Aorta (tissue), 5 donors: ENCODE measurements around the gene PTPRH. TPM values are rescaled to one million over a fixed set of nuclear protein-coding genes. Genes with fewer than 3 reads are reported as not detected.

Experiments used
- ATAC-seq: fragments of 200-7000 bp; cut with Tn5 transposase; one replicate; pipeline ENCODE4 v1.9.1; 2022; ENCODE audit warnings: moderate library complexity; ENCODE audit not compliant: low FRiP score
- DNase-seq, 2 donors: peaks; one replicate each; pipeline ENCODE4 v3.0.0-alpha.2; 2020
- H3K27ac ChIP-seq, 2 donors: one replicate each; pipeline ENCODE4 v1.5.1; 2013; ENCODE audit warnings: low read length in 2 of 2, mild to moderate bottlenecking in 2 of 2, moderate library complexity in 2 of 2, control low read depth in 1 of 2, inconsistent platforms in 1 of 2, low read depth in 1 of 2
- H3K27me3 ChIP-seq, 2 donors: one replicate each; pipeline ENCODE4 v1.6.1; 2013; ENCODE audit warnings: control low read depth in 1 of 2, low read length in 1 of 2, mild to moderate bottlenecking in 1 of 2, moderate library complexity in 1 of 2; ENCODE audit not compliant: insufficient read depth in 2 of 2, control insufficient read depth in 1 of 2
- H3K36me3 ChIP-seq, 2 donors: one replicate each; pipeline ENCODE4 v1.6.1; 2013; ENCODE audit warnings: control low read depth in 1 of 2, low read length in 1 of 2, mild to moderate bottlenecking in 1 of 2; ENCODE audit not compliant: insufficient read depth in 2 of 2, control insufficient read depth in 1 of 2
- H3K4me1 ChIP-seq, 2 donors: one replicate each; pipeline ENCODE4 v1.6.1; 2013; ENCODE audit warnings: low read length in 2 of 2, control low read depth in 1 of 2, mild to moderate bottlenecking in 1 of 2, moderate library complexity in 1 of 2; ENCODE audit not compliant: insufficient read depth in 2 of 2, control insufficient read depth in 1 of 2
- H3K4me3 ChIP-seq, 2 donors: one replicate each; pipeline ENCODE4 v1.5.1; 2013; ENCODE audit warnings: low read length in 2 of 2, control low read depth in 1 of 2, mild to moderate bottlenecking in 1 of 2
- H3K9me3 ChIP-seq: one replicate; pipeline ENCODE4 v1.6.1; 2013; ENCODE audit warnings: mild to moderate bottlenecking, low read length; ENCODE audit not compliant: control insufficient read depth
- WGBS, 2 donors: extraction: QIAGEN DNeasy Blood & Tissue Kit; methylation state at CpG; one replicate each; pipeline ENCODE4 v1.1.7; 2013; 5-methylcytosine and 5-hydroxymethylcytosine counted together
- intact Hi-C, 2 donors: fragments of 100-400 bp; cut with DNase I; formaldehyde crosslinking; loops; one replicate each; pipeline versions ENCODE4 v1.14.2 to v1.15.0; 2022
- polyA plus RNA-seq, 2 donors: library from polyadenylated mRNA; stranded (reverse); fragments of 200-250 nt; gene quantifications; one replicate each; pipeline ENCODE4 v1.2.3, GENCODE V29; 2013
- total RNA-seq, 2 donors: library from RNA; stranded (reverse); fragmentation: NEBNext Ultra II Directional; extraction: Animal tissue kit (Norgen Biotek cat#: 25700); gene quantifications; one replicate each; pipeline ENCODE4 v1.2.1, GENCODE V29; 2021
- donor health status: healthy with polysubstance abuse.
- donor health status: Bipolar disorder and iron deficiency.
- donor health status: DM: no; HTN: no; CAD: no.
- donor health status: DM: no; HTN: no; CAD: no.
- donor health status: DM: yes; HTN: yes; CAD: no.

Gene PTPRH
- total and polyA plus RNA-seq, 4 donors, result 0.03 to 7.5 (median 1.1) TPM

- Histone ChIP-seq H3K27me3 (no peaks in the 10 kb centered on the region), H3K4me3 (no peak overlapping the region), H3K27ac (no peak overlapping the region), H3K9me3 (no peaks in the 10 kb centered on the region), H3K36me3 (peaks cover 0 to 9% of the 10 kb centered on the region in 2 donors), H3K4me1 (no peaks in the 10 kb centered on the region)
- DNase-seq (peak; percentile 17 to 58), ATAC-seq (no peak)
- WGBS, 2 donors, result 90 to 93% methylated on average over 12 of the region's 12 CpGs
- intact Hi-C loops, result no loop called here
These were observed 29.7 kb upstream of the PTPRH start for GRCh38 chr19:55239004-55239403.

DNA sequence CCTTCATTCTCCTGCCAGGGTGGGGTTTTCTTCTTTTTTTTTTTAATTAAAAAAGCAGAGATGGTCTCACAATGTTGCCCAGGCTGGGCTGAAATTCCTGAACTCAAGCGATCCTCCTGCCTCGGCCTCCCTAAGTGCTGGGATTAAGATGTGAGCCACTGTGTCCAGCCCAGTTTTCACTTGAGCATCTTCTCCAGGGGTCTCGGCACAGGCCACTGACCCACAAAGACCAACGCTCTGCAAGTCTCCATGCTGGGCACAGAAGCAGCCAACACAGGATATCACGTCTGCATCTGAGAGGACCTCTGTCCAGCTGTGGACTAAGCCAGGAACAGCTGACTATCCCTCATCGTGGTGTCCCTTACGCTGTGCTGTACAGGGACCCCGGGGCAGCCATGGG, 28.7 kb upstream of the PTPRH start:
- Histone ChIP-seq H3K27ac (no peak overlapping the region), H3K9me3 (no peaks in the 10 kb centered on the region), H3K4me3 (no peak overlapping the region), H3K27me3 (no peaks in the 10 kb centered on the region), H3K36me3 (peaks cover 0 to 9% of the 10 kb centered on the region in 2 donors), H3K4me1 (no peaks in the 10 kb centered on the region)
- ATAC-seq (no peak), DNase-seq (no peak)
- intact Hi-C loops, result no loop called here
- WGBS, 2 donors, result 91 to 92% methylated on average over 8 of the region's 8 CpGs

GRCh38 chr19:55232986-55233385, 23.7 kb upstream of the PTPRH start:
- WGBS, 2 donors, result 91% methylated on average over 5 of the region's 5 CpGs
- Histone ChIP-seq H3K36me3 (peaks cover 0 to 6% of the 10 kb centered on the region in 2 donors), H3K9me3 (no peaks in the 10 kb centered on the region), H3K27me3 (no peaks in the 10 kb centered on the region), H3K4me3 (no peak overlapping the region), H3K27ac (no peak overlapping the region), H3K4me1 (no peaks in the 10 kb centered on the region)
- intact Hi-C loops, result no loop called here
- no peak for DNase-seq
- ATAC-seq, result no peak

GRCh38 chr19:55232286-55232602, 22.9 kb upstream of the PTPRH start:
- Histone ChIP-seq H3K36me3 (peaks cover 0 to 7% of the 10 kb centered on the region in 2 donors), H3K27ac (no peak overlapping the region), H3K27me3 (no peaks in the 10 kb centered on the region), H3K4me3 (no peak overlapping the region), H3K9me3 (no peaks in the 10 kb centered on the region), H3K4me1 (no peaks in the 10 kb centered on the region)
- DNase-seq, result peak in 1 of 2 donors; percentile 65
- ATAC-seq, result no peak
- intact Hi-C loops, result no loop called here
- 71 to 72% methylated on average over 11 to 12 of the region's 12 CpGs for WGBS, 2 donors

GRCh38 chr19:55231391-55232285, 22.3 kb upstream of the PTPRH start:
- ATAC-seq (no peak), DNase-seq (peak; percentile 30 to 33)
- no peaks in the 10 kb centered on the region for H3K27me3 ChIP-seq
- H3K36me3 ChIP-seq, result peaks cover 0 to 4% of the 10 kb centered on the region in 2 donors
- 91% methylated on average over 30 of the region's 30 CpGs for WGBS, 2 donors
- H3K9me3 ChIP-seq, result no peaks in the 10 kb centered on the region
- H3K27ac ChIP-seq, result no peak overlapping the region
- H3K4me3 ChIP-seq, result no peak overlapping the region
- intact Hi-C loops, result no loop called here
- H3K4me1 ChIP-seq, result no peaks in the 10 kb centered on the region

- Histone ChIP-seq H3K27ac (no peak overlapping the region), H3K27me3 (no peaks in the 10 kb centered on the region), H3K4me1 (no peaks in the 10 kb centered on the region), H3K36me3 (peaks cover 0 to 4% of the 10 kb centered on the region in 2 donors), H3K9me3 (no peaks in the 10 kb centered on the region), H3K4me3 (no peak overlapping the region)
- no peak for ATAC-seq
- WGBS, 2 donors, result 88 to 93% methylated on average over 12 to 13 of the region's 13 CpGs
- peak in 1 of 2 donors; percentile 17 for DNase-seq
- intact Hi-C loops, result no loop called here
These were observed 21.5 kb upstream of the PTPRH start for GRCh38 chr19:55230780-55231179.

GRCh38 chr19:55230329-55230728, 21.0 kb upstream of the PTPRH start:
- H3K36me3 ChIP-seq, result peaks cover 0 to 4% of the 10 kb centered on the region in 2 donors
- no peak for ATAC-seq
- no peak overlapping the region for H3K4me3 ChIP-seq
- no peaks in the 10 kb centered on the region for H3K9me3 ChIP-seq
- H3K4me1 ChIP-seq, result no peaks in the 10 kb centered on the region
- no peaks in the 10 kb centered on the region for H3K27me3 ChIP-seq
- 81 to 86% methylated on average over 9 to 13 of the region's 13 CpGs for WGBS, 2 donors
- DNase-seq, result peak in 1 of 2 donors; percentile 40
- H3K27ac ChIP-seq, result no peak overlapping the region
- intact Hi-C loops, result no loop called here

- peak in 1 of 2 donors; percentile 42 for DNase-seq
- no peaks in the 10 kb centered on the region for H3K4me1 ChIP-seq
- intact Hi-C loops, result no loop called here
- H3K27me3 ChIP-seq, result no peaks in the 10 kb centered on the region
- H3K27ac ChIP-seq, result no peak overlapping the region
- no peak for ATAC-seq
- H3K36me3 ChIP-seq, result peaks cover 0 to 4% of the 10 kb centered on the region in 2 donors
- no peaks in the 10 kb centered on the region for H3K9me3 ChIP-seq
- H3K4me3 ChIP-seq, result no peak overlapping the region
- WGBS, 2 donors, result 83 to 90% methylated on average over 12 to 17 of the region's 17 CpGs
These were observed 20.5 kb upstream of the PTPRH start for GRCh38 chr19:55229789-55230182.

- DNase-seq (peak in 1 of 2 donors; percentile 20), ATAC-seq (no peak)
- H3K4me1 ChIP-seq, result no peaks in the 10 kb centered on the region
- H3K9me3 ChIP-seq, result no peaks in the 10 kb centered on the region
- 93% methylated on average over 18 of the region's 18 CpGs for WGBS, 2 donors
- no peak overlapping the region for H3K27ac ChIP-seq
- no peaks in the 10 kb centered on the region for H3K27me3 ChIP-seq
- intact Hi-C loops, result no loop called here
- H3K36me3 ChIP-seq, result peaks cover 0 to 4% of the 10 kb centered on the region in 2 donors
- H3K4me3 ChIP-seq, result no peak overlapping the region
These were observed 20.0 kb upstream of the PTPRH start for GRCh38 chr19:55229145-55229788.
